ENCODE data around the gene PANK2.
"Not testable (repeated sequence)": the region's sequence is repeated elsewhere in the genome, so short reads cannot be mapped to it uniquely, and the experiment has no call there.

PANK2 gene

DNA sequence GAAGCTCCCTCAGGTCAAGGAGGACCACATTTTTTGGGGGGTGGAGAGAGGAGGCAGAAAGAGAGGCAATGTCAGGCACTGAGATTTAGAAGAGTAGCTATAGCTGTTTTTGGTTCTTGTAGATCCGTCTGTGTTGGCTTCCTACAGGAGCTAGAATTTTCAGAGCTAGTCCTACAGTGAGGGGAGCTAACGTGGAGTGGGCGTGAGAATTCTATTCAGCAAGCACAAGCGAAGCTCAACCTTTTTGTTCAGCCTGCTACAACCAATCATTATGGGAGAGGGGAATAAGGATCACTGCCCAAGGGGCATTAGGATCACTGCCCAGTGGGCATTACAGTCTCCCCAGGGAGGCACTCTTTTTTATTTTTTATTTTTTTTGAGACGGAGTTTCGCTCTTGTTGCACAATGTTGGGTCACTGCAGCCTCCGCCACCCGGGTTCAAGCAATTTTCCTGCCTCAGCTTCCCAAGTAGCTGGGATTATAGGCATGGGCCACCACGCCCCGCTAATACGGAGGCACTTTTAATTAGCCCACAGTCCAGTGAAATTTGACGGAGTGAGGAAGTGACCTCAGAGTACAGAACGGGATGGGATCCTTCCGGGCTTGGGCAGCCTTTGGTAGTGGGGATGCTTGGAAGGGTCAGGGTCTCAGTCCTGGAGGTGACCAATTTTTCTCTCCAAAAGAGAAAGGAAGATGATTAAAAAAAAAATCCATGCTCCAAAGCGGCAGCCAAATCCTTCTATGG is 1.1 kb upstream of the PANK2 start:
- Mint-ChIP-seq H3K36me3 (peaks cover 9% of the 10 kb centered on the region), H3K4me1 (peaks cover 40% of the 10 kb centered on the region), H3K9me3 (no peaks in the 10 kb centered on the region), H3K4me3 (peak overlapping the region; percentile 93), H3K27me3 (no peaks in the 10 kb centered on the region), H3K27ac (peak overlapping the region; percentile 93)

DNA sequence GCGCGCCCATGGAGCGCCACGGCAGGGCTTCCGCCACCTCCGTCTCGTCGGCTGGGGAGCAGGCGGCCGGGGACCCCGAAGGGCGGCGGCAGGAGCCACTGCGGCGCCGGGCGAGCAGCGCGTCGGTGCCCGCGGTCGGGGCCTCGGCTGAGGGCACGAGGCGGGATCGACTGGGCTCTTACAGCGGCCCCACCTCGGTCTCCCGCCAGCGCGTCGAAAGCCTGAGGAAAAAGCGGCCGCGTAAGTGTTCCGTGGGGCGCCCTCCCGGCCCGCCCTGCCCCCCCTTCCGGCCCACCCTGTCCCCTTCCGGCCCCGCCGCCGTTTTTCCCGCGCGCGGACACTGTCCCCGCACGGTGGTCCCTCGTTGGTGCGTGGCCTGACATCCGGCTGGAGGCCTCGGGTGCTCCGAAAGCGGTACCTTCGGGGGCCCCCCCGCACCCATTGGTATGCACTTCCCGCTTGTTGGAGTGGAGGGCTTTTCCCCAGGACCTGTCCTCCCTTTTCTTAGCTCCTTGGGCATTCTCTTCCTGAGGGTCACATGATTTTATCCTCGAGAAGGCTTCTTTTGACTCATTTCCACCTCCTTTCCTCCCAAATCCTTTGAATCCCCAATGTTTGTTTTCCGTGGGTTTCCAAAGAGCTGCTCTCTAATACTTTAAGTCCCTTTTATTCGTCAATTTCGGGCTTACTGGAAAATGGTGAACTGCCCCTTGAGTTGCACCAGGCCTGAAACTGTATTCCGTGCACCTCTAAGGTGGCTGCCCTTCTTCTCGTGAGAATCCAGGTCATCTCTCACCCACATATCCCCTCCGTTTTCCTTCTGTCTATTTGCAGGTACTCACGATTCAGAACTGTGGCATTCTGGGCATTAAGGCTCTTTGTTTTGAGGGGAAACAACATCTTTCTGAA is 556 bp downstream of the PANK2 start:
- Mint-ChIP-seq H3K4me1 (peaks cover 50% of the 10 kb centered on the region), H3K36me3 (peaks cover 10% of the 10 kb centered on the region), H3K27me3 (no peaks in the 10 kb centered on the region), H3K4me3 (peak overlapping the region; percentile 100), H3K9me3 (no peaks in the 10 kb centered on the region), H3K27ac (peak overlapping the region; percentile 99)

DNA sequence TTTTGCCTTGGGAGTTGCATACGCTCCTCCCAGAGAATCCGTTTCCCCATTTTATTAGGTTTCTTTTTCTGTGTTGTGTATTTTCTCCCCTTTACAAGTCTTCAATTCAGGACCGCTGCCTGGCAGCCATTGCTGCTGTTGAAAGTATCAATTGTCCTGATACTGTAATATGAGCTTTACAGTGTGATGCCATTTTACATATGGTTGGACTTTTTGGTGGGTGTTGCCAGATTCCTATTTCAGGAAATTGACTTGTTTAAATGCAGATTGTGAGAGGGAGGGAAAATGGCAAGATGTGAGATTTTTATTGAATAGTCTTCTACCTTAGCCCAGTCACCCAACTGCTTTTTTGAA is 1.2 kb downstream of the PANK2 start:
- H3K4me1 Mint-ChIP-seq = peaks cover 55% of the 10 kb centered on the region
- H3K36me3 Mint-ChIP-seq = peaks cover 11% of the 10 kb centered on the region
- no peaks in the 10 kb centered on the region for H3K9me3 Mint-ChIP-seq
- peak overlapping the region; percentile 100 for H3K4me3 Mint-ChIP-seq
- no peaks in the 10 kb centered on the region for H3K27me3 Mint-ChIP-seq
- peak overlapping the region; percentile 99 for H3K27ac Mint-ChIP-seq

DNA sequence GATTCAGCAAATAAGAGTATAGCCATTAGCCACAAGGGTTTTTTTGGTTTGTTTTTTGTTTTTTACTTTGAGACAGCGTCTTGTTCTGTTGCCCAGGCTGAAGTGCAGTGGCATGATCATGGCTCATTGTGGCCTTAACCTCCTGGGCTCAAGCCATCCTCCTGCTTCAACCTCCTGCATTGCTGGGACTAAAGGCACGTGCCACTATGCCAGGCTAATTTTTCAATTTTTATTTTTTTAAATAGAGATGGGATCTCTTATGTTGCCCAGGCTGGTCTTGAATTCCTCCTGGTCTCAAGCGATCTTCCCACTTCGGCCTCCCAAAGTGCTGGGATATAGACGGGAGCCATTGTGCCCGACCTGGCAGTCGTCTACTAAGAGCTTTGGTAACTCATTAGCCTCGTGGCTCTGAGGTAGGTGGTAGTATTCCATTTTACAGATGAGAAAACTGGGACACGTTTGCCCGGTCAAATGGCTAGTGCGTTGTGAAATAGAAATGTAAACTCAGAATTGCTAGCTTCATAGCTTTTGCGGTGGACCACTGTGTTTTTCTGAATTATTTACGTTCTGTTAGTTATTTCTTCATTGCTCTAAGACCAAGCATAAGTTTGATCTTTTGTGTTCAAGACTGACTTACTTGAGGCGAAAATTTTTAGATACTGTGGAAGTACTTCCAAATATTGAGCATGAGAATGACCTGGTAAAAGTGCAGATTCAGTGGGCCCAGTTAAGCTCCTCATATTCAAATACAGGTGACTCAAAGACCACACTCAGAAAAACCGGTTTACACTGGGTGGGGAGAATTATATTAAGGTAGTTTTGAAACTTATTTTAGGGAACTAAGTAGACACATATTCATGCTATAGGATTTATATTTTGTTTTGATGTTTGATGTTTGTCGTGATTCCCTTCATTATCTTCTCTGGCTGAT is 2.1 kb downstream of the PANK2 start:
- Mint-ChIP-seq H3K27ac (peak overlapping the region; percentile 99), H3K27me3 (no peaks in the 10 kb centered on the region), H3K4me1 (peaks cover 62% of the 10 kb centered on the region), H3K36me3 (peaks cover 11% of the 10 kb centered on the region), H3K4me3 (peak overlapping the region; percentile 100), H3K9me3 (no peaks in the 10 kb centered on the region)

DNA sequence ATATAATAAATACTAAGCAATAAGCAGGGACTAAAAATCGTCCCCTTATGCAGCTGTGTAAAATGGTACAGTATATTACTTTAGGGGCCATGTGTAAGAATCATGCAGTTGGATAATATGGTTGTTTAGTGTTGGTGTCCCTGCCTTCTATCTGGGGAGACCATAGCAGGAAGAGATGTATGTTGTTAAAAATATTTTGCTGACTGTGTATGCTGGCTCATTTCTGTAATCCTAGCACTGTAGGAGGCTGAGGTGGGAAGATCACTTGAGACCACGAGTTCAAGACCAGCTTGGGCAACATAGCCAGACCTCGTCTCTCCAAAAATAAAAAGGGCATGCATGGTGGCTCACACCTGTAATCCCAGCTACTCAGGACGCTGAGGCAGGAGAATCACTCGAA is 5.6 kb downstream of the PANK2 start:
- H3K9me3 Mint-ChIP-seq = no peaks in the 10 kb centered on the region
- H3K27ac Mint-ChIP-seq = peak overlapping the region; percentile 8
- H3K36me3 Mint-ChIP-seq = peaks cover 10% of the 10 kb centered on the region
- H3K4me3 Mint-ChIP-seq = peak overlapping the region; percentile 21
- H3K27me3 Mint-ChIP-seq = no peaks in the 10 kb centered on the region
- peaks cover 78% of the 10 kb centered on the region for H3K4me1 Mint-ChIP-seq

DNA sequence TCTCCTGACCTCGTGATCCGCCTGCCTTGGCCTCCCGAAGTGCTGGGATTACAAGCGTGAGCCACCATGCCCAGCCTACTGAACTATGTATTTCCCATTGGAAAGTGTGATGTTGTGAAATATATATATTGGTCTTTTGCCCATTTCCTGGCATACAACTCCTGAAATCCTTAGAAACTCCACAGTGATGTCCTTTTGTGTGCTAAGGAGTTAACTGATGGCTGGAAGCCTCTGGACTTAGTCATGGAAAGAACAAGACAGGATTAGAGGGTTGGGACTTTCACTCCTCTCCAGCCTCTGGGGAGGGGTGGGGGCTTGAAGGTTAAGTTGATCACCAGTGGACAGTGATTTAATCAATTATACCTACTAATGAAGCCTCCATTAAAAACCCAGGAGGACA is 7.1 kb downstream of the PANK2 start:
- Mint-ChIP-seq H3K4me3 (no peak overlapping the region), H3K27me3 (no peaks in the 10 kb centered on the region), H3K27ac (no peak overlapping the region), H3K4me1 (peaks cover 82% of the 10 kb centered on the region), H3K36me3 (peaks cover 4% of the 10 kb centered on the region), H3K9me3 (no peaks in the 10 kb centered on the region)

DNA sequence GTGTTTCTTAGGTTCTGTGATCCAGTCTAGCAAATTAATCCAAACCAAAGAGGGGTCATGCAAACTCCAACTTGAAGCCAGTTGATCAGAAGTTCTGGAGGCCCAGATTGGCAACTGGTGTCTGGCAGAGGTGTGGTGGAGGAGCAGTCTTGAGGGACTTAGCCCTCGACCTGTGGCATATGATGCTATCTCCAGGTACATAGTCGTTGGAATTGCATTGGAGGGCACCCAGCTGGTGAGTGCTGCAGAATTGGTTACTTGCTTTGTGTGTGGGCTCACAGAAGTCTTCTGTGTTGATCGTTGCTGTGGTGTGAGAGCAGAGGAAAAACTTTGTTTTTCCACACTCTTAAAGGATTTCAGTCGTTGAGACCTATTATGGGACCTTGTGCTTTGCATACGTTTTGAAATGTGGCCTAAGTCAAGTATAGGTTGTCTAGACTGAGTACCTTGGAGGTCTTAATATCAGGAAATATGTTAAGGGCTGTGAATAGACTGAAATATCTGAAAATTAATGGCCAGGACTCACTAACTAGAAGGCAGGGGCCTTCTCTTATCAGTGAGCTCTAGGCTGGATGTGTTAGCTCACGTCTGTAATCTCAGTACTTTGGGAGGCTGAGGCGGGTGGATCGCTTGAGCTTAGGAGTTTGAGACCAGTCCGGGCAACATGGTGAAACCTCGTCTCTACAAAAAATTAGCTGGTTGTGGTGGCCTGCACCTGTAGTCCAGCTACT is 7.8 kb downstream of the PANK2 start:
- H3K4me1 Mint-ChIP-seq = peaks cover 82% of the 10 kb centered on the region
- no peaks in the 10 kb centered on the region for H3K27me3 Mint-ChIP-seq
- H3K9me3 Mint-ChIP-seq = no peaks in the 10 kb centered on the region
- peaks cover 2% of the 10 kb centered on the region for H3K36me3 Mint-ChIP-seq
- peak overlapping the region; percentile 37 for H3K4me3 Mint-ChIP-seq
- peak overlapping the region; percentile 66 for H3K27ac Mint-ChIP-seq

DNA sequence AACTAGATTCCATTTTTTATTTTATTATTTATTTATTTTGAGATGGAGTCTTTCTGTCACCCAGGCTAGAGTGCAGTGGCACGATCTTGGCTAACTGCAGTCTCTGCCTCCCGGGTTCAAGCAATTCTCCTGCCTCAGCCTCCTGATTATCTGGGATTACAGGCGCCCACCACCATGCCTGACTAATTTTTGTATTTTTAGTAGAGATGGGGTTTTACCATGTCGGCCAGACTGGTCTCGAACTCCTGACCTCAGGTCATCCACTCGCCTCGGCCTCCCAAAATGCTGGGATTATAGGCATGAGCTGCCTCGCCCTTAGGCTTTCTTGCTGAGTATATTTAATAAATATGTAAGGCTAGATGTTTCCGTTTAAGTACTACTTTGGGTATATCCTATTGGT is 9.0 kb downstream of the PANK2 start:
- not testable (repeated sequence) for H3K27ac Mint-ChIP-seq, H3K4me3 Mint-ChIP-seq, H3K9me3 Mint-ChIP-seq

DNA sequence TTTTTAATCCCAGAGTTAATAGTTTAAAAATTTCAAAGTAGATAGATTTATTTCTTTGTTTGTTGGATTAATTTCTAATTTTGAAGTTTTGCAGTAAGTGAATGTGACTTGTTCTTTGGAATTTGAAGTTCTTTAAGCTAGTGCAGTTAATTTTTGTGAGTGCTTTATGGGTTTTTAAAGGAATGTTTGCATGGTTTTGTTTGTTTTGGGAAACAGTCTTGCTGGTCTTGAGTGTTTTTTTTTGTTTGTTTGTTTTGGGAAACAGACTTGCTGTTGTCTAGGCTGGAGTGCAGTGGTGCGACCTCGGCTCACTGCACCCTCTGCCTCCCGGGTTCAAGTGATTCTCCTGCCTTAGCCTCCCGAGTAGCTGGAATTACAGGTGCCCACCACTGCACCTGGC is 9.5 kb downstream of the PANK2 start:
- H3K27me3 Mint-ChIP-seq = no peaks in the 10 kb centered on the region
- peaks cover 77% of the 10 kb centered on the region for H3K4me1 Mint-ChIP-seq
- H3K36me3 Mint-ChIP-seq = peaks cover 2% of the 10 kb centered on the region
- no peaks in the 10 kb centered on the region for H3K9me3 Mint-ChIP-seq
- H3K4me3 Mint-ChIP-seq = no peak overlapping the region
- H3K27ac Mint-ChIP-seq = peak overlapping the region; percentile 24

More for the DNA sequence above, 9.0 kb downstream of the PANK2 start:
- H3K36me3 Mint-ChIP-seq, H3K27me3 Mint-ChIP-seq: not testable (repeated sequence)
- H3K4me1 Mint-ChIP-seq = peaks cover 81% of the 10 kb centered on the region

DNA sequence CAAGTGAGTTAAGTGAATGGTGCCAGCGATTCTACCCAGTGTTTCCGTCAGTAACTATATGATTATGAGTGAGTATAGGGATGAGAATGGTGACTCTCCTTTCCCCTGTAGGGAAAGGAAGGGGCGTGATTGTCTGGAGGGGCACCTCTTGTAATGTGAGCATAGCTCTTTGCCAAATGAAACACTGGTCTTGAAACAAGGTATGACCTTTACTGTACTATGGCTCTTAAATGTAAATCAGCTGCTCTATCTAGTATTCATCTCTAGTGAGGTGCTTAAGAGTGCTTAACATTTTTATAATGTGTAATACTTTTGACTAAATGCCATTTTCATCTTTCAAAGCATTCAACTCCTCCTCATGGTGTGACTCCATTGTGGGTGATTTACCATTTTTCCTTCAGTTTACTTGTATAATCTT is 11.0 kb downstream of the PANK2 start:
- Mint-ChIP-seq H3K9me3 (no peaks in the 10 kb centered on the region), H3K27me3 (no peaks in the 10 kb centered on the region), H3K4me3 (peak overlapping the region; percentile 56), H3K4me1 (peaks cover 85% of the 10 kb centered on the region), H3K27ac (peak overlapping the region; percentile 84), H3K36me3 (no peaks in the 10 kb centered on the region)

DNA sequence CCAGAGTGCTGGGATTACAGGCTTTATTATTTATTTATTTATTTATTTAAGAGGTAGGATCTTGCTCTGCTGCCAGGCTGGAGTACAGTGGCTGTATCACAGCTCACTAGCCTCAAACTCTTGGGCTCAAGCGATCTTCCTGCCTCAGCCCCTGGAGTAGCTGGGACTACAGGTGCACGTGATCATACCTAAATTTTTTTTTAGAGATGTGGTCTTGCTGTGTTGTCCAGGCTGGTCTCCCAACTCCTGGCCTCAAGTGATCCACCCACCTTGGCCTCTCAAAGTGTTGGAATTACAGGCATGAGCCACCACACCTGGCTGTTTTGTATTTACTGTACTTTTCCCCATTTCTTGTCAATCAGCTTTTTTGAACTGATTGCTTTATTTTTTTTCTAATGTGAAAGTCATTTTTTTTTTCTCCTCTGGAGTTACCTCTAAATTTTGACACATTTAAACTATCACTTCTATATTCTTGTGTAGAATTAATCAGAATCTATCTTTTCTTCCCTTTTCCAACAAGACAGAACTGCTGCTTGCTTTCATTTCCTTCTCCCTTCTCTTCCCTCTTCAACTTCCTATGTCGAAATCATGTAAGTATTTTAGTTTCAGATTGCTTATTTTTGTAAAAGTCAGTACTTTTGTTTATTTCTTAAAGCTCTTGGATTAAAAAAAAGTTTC is 12.0 kb downstream of the PANK2 start:
- no peaks in the 10 kb centered on the region for H3K9me3 Mint-ChIP-seq
- peak overlapping the region; percentile 92 for H3K27ac Mint-ChIP-seq
- no peaks in the 10 kb centered on the region for H3K36me3 Mint-ChIP-seq
- peaks cover 78% of the 10 kb centered on the region for H3K4me1 Mint-ChIP-seq
- no peaks in the 10 kb centered on the region for H3K27me3 Mint-ChIP-seq
- H3K4me3 Mint-ChIP-seq = peak overlapping the region; percentile 80

DNA sequence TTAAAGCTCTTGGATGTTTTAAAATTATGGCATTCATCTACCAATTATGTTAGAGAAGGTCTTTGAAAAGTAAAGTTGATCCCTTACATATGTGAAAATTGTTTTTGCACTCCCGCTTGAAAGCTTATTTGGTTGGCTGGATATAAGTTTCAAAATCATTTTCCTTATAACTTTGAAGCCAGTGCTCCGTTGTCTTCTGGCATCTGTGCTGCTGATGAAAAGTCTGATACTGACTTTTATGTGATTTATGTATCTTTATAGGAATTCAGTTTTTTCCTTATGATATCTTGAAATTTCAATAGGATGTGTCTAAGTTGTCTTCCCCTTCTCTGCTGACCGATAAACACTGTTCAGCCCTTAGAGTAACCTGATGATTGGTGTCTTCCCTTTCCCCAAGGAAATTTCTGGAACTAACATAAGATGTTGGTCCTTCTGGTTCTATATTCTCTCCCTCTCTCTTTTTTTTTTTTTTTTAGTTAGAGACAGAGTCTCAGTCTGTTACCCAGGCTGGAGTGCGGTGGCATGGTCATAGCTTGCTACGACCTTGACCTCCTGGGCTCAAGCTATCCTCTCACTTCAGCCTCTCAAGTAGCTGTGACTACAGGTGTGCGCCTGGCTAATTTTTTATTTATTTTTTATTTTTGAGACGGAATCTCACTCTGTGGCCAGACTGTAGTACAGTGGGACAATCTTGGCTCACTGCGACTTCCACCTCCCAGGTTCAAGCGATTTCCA is 12.7 kb downstream of the PANK2 start:
- Mint-ChIP-seq H3K9me3 (no peaks in the 10 kb centered on the region), H3K4me1 (peaks cover 74% of the 10 kb centered on the region), H3K36me3 (no peaks in the 10 kb centered on the region), H3K27ac (peak overlapping the region; percentile 92), H3K4me3 (peak overlapping the region; percentile 80), H3K27me3 (no peaks in the 10 kb centered on the region)

DNA sequence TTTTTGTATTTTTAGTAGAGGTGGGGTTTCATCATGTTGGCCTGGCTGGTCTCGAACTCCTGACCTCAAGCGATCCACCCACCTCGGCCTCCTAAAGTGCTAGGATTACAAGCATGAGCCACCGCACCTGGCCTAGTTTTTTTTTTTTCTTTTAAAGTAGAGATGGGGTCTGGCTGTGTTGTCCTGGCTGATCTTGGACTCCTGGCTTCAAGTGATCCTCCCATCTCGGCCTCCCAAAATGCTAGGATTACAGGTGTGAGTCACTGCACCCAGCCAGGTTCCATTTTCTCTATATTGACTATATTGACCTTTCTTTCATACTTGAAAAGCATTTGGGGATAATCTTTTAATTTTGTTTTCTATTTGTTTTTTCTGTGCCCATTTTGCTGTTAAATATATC is 13.3 kb downstream of the PANK2 start:
- H3K4me3 Mint-ChIP-seq = no peak overlapping the region
- peaks cover 70% of the 10 kb centered on the region for H3K4me1 Mint-ChIP-seq
- no peaks in the 10 kb centered on the region for H3K27me3 Mint-ChIP-seq
- H3K36me3 Mint-ChIP-seq = no peaks in the 10 kb centered on the region
- H3K9me3 Mint-ChIP-seq = no peaks in the 10 kb centered on the region
- no peak overlapping the region for H3K27ac Mint-ChIP-seq

DNA sequence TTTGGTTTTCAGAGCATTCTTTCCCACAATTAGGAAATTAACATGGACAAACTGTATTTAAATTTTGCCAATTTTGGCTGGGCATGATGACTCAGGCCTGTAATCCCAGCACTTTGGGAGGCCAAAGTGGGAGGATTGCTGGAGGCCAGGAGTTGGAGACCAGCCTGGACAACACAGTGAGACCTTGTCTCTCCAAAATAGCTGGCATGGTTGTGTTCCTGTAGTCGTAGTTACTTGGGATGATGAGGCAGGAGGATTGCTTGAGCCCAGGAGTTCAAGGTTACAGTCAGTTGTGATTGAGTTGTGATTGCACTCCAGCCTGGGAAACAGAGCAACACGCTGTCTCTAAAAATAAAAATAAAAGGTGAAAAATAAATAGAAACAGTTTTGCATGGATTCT is 15.0 kb downstream of the PANK2 start:
- Mint-ChIP-seq H3K4me1 (peaks cover 74% of the 10 kb centered on the region), H3K4me3 (no peak overlapping the region), H3K27me3 (no peaks in the 10 kb centered on the region), H3K9me3 (no peaks in the 10 kb centered on the region), H3K27ac (no peak overlapping the region), H3K36me3 (peaks cover 7% of the 10 kb centered on the region)
